ENCODE data around the gene SYNGAP1. TPM values are rescaled to one million over a fixed set of nuclear protein-coding genes. Genes with fewer than 3 reads are reported as not detected.

Gene SYNGAP1
- total and polyA plus RNA-seq, 2 experiments from 2014 or later: 13.9 to 45.0 TPM

- Histone ChIP-seq H4K20me1 (replicated peaks; ENCODE audit: insufficient read depth) (no peaks in the 10 kb centered on the region; the same call in 1 of the 2 replicates), H3K4me3 (no peak overlapping the region), H3K4me2 (no peak overlapping the region), H3K36me3 (ENCODE audit: insufficient read depth) (no peaks in the 10 kb centered on the region), H3K79me2 (replicated peaks; ENCODE audit: insufficient read depth) (peaks cover 44% of the 10 kb centered on the region), H3K4me1 (ENCODE audit: insufficient read depth) (peaks cover 34% of the 10 kb centered on the region), H3F3A (replicated peaks; ENCODE audit: low read depth) (peaks cover 16% of the 10 kb centered on the region), H3K9me2 (ENCODE audit: insufficient read depth) (no peaks in the 10 kb centered on the region), H3K27me3 (ENCODE audit: insufficient read depth) (no peaks in the 10 kb centered on the region), H2AFZ (no peak overlapping the region), H3K27ac (ENCODE audit: low read depth) (no peak overlapping the region)
- peak overlapping the region; percentile 90 for H3K4me3 Mint-ChIP-seq
- H3K27ac Mint-ChIP-seq: 0 out of 2 replicates have a peak overlapping the region, but pooled peaks have one; percentile 81
- peaks cover 27% of the 10 kb centered on the region for H3K36me3 Mint-ChIP-seq (ENCODE audit: low read depth)
- H3K9me3 Mint-ChIP-seq: no peaks in the 10 kb centered on the region
- DNase-seq (ENCODE audit: low spot score) (no peak), ATAC-seq (no peak)
- H3K27me3 Mint-ChIP-seq (ENCODE audit: insufficient read depth, low read depth, poor library complexity): peaks cover 23% of the 10 kb centered on the region
- peaks cover 71% of the 10 kb centered on the region for H3K4me1 Mint-ChIP-seq
- no peak for TF ChIP-seq ETS1 (IDR thresholded peaks at IDR 0.05)
- no peak for TF ChIP-seq ZNF114 (CRISPR knock-in tag; IDR thresholded peaks at IDR 0.05)
These were observed 3.9 kb downstream of the SYNGAP1 start for GRCh38 chr6:33423777-33424176.

- Mint-ChIP-seq H3K4me3 (peak overlapping the region; percentile 90), H3K36me3 (ENCODE audit: low read depth) (peaks cover 27% of the 10 kb centered on the region), H3K4me1 (peaks cover 72% of the 10 kb centered on the region), H3K27me3 (ENCODE audit: insufficient read depth, low read depth, poor library complexity) (peaks cover 20% of the 10 kb centered on the region), H3K9me3 (no peaks in the 10 kb centered on the region), H3K27ac (peak overlapping the region; percentile 81)
- peak overlapping the region; percentile 95 for H3K4me2 ChIP-seq
- H3K79me2 ChIP-seq (replicated peaks; ENCODE audit: insufficient read depth): peaks cover 57% of the 10 kb centered on the region
- ATAC-seq (no peak), DNase-seq (ENCODE audit: low spot score) (no peak)
- H3K4me3 ChIP-seq: peak overlapping the region; percentile 72
- H3F3A ChIP-seq (replicated peaks; ENCODE audit: low read depth): peaks cover 19% of the 10 kb centered on the region
- no peaks in the 10 kb centered on the region; the same call in 1 of the 2 replicates for H4K20me1 ChIP-seq (replicated peaks; ENCODE audit: insufficient read depth)
- H3K36me3 ChIP-seq (ENCODE audit: insufficient read depth): no peaks in the 10 kb centered on the region
- no peaks in the 10 kb centered on the region for H3K27me3 ChIP-seq (ENCODE audit: insufficient read depth)
- H3K9me2 ChIP-seq (ENCODE audit: insufficient read depth): no peaks in the 10 kb centered on the region
- H3K27ac ChIP-seq (ENCODE audit: low read depth): peak overlapping the region; percentile 77; the same call in 1 of the 2 replicates
- H2AFZ ChIP-seq: no peak overlapping the region
- H3K4me1 ChIP-seq (ENCODE audit: insufficient read depth): peaks cover 38% of the 10 kb centered on the region
- TF ChIP-seq ZNF114 (CRISPR knock-in tag; IDR thresholded peaks at IDR 0.05) (no peak), EZH2phosphoT487 (IDR thresholded peaks at IDR 0.05; ENCODE audit: unreplicated experiment) (no peak), STAT1 (IDR thresholded peaks at IDR 0.05; ENCODE audit: unreplicated experiment) (no peak), ZNF331 (CRISPR knock-in tag; IDR thresholded peaks at IDR 0.05; ENCODE audit: low read depth) (no peak), REST (IDR thresholded peaks at IDR 0.05; ENCODE audit: unreplicated experiment) (no peak), ZNF462 (CRISPR knock-in tag; IDR thresholded peaks at IDR 0.05) (no peak), ETS1 (IDR thresholded peaks at IDR 0.05) (no peak)
These were observed 5.2 kb downstream of the SYNGAP1 start for GRCh38 chr6:33424855-33425667.

Data from GM23338 (cell line).